Right renal cortex interstitium (tissue), 3 donors: Measurements from ENCODE around the gene FOCAD. TPM values are rescaled to one million over a fixed set of nuclear protein-coding genes. Genes with fewer than 3 reads are reported as not detected.
"Not testable (repeated sequence)": the region's sequence is repeated elsewhere in the genome, so short reads cannot be mapped to it uniquely, and the experiment has no call there.

Source experiments
- DNase-seq, 3 donors: peaks; one replicate each; pipeline ENCODE4 v3.0.0-alpha.2; 2013; ENCODE audit warnings: low read depth in 3 of 3, low spot score in 2 of 3
- polyA plus RNA-seq, 3 donors: library from polyadenylated mRNA; unstranded; fragments of 120-200 nt; gene quantifications; one replicate each; pipeline ENCODE4 v1.2.1, GENCODE V29; 2013; ENCODE audit not compliant: insufficient read length in 3 of 3

FOCAD gene
- polyA plus RNA-seq, 3 donors, result 34.2 to 38.6 (median 34.5) TPM

DNA sequence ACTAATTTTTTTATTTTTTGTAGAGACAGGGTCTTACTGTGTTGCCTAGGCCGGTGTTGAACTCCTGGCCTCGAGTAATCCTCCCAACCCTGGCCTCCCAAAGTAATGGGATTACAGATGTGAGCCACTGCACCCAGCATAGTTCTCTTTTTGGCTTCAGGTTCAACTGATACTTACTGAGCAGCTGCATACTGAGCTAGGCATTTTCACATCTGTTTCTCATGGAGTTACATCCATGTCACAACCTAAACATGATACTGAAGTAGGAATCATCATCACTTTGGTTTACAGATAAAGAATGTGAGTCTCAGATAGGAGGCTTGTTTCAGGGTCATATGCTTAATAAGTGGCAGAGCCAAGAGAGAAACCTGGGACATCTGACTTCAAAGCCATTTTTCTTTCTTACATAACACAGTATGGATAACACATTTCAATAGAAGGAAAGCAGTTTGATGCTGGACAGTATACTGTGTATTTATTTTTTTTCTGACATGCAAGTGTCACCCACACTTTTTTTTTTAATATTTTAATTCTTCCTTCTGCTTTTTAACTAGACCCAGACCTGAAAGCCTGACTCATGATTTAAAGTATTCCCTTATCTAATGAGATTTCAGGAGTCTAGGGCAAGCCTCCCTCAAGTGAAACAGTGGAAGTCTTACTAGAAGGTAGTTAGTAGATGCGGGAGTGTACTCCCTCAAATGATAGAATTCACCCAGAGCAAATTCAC lies 256.6 kb downstream of the FOCAD start:
- DNase-seq, result no peak

DNA sequence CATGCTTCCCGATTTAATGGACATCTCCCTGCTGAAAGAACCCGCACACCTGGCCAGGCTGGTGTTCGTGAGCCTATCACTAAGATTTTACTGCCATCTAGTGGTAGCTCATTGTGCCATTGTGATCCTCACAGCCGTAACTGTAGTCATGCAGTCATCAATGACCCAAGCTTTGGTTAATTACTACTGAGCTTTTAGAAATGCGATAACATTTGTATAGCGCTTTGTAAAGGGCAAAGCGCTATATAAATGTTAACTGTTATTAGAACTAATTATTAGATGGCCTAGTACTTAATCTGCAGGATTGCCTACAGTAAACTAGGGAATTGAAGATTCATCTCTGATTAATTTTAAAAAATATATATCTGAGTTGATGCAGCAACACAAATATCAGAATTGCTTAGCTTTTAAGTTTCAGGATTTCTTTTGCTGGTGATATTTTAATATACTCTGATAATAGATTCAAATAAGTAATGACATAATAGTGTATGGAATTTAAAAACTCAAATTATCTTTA lies 257.2 kb downstream of the FOCAD start:
- peak; percentile 41 to 52 (median 50) for DNase-seq

DNA sequence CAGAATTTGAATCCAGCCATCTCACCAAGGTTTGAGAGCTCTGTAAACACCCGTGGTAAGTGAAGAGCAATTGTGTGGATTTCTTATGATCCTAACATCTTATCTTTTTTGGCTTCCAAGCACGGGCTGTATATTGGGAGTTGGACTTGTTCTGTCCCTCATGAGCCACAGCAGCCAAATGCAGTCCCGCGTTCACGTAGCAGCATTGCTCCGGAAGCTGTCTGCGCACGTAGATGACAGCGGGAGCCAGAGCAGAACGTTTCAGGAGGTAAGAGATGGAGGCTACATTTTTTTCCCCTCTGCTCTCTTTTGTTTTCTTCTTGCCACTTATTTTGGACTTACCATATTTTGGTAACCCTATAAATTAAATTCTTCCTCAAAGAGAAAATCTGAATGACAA lies 260.4 kb downstream of the FOCAD start:
- DNase-seq, result no peak

DNA sequence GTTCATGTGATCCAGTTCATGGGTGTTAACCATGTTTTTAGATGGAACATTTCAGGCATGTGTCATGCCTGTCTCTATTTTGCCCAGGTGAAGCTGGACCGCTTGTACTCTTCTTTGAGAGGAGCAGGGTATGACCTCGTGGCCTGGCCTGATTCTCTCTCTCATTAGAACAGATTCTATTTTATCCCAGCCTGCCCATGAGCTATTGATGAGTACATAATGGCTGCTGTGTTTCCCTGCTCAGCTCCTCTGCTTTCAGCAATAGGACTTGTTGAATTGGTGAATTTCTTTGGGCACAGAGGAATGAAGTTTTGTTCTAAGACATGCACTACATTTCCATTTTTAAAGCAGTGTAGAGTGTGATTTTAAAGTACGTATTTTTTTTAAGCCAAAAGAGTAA lies 261.2 kb downstream of the FOCAD start:
- no peak for DNase-seq

DNA sequence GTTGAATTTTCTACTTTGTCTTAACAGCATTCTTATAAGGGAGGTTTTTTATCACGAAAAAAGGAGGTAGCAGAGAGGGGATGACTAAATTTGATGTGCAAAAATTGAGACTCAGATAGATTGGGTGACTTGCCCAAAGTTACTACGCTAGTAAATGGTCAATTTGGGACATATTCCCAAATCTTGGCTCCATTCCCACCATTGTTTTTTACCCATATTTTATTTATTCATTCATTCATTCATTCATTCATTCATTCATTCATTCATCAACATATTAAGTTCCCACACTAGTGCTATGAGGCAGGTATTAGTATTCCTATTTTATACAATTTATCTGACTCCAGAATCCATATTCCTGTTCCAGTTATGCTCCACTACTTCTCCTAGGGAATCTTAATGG lies 261.8 kb downstream of the FOCAD start:
- no peak for DNase-seq

DNA sequence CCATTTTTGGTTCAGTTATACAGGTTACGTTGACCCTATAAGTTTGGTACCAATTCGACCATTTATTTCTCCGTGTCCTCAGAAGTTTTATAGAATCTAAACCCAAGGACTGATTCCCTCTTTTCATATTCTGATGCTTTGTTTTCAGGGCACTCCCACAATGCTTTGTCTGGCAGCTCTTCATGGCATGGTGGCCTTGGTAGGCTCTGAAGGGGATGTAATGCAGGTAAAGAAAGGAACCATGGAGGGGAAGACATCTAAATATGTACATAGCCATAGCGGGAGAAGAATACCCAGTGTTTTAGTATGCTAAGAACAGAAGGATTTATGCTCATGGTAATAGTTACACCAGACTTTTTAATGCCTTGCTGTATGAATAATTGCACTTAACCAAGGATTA lies 264.6 kb downstream of the FOCAD start:
- DNase-seq, result no peak

DNA sequence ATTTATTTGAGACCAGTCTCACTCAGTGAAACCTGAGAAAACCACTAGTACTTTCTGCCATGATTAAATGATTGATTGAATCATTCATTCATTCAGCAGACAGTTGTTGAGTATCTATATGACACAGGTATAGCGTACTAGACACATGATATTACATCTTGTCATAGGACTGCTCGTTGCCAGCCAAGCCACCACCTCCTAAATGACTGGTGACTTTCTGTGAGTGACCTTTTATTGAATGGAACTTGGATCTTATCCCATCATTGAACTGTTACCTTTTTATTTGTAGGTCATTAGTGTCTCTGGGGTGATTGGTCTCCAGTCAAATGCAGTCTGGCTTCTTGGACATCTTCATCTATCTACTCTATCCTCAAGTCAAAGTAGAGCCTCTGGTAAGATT lies 266.6 kb downstream of the FOCAD start:
- no peak for DNase-seq

DNA sequence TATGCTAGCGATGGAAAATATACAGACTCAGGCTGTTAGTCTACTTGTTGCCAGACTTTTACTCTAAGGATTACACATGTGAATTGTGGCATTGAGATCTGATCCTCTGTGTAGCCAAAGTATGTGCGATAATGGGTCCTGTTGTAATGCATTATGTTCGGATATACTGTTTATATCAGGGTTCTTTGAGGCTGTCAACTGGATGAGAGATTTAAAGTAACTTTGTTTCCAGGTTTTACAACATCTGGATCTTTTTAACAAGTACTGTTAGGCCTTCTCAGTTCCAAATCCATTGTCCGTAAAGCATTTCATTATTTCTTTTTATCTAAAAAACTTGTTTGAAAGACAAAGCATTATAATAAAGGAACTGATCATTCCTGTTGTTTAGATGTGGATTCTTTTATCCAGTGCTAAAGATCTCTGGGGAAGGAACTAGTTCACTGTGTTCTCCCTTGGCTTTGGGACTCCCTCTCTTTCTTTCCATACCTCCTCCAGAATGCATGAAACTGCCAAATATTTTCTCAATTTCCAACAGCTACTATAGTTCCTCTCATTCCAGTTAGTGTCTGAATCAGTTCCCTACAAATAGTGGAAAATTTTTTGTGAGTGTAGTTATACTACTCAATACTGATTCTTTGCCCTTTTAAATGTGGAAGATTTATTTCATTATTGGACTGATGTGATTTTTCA lies 278.6 kb downstream of the FOCAD start:
- no peak for DNase-seq

DNA sequence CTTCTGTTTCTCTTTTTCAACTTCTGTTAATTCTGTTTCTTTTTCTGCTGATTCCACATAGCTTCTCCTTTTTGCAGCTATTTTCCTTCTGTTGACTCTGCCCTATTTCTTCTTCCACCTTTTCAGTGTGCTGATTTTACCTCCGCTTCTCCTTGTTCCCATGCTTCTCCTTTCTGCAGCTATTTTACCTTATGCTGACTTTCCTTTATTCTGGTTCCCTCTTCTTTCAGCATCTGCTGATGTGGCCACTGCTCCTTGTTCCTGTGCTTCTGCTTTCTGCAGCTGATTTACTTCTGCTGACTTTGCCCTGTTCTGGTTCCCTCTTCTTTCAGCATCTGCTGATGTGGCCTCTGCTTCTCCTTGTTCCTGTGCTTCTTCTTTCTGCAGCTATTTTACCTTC lies 288.6 kb downstream of the FOCAD start:
- DNase-seq, result no peak

DNA sequence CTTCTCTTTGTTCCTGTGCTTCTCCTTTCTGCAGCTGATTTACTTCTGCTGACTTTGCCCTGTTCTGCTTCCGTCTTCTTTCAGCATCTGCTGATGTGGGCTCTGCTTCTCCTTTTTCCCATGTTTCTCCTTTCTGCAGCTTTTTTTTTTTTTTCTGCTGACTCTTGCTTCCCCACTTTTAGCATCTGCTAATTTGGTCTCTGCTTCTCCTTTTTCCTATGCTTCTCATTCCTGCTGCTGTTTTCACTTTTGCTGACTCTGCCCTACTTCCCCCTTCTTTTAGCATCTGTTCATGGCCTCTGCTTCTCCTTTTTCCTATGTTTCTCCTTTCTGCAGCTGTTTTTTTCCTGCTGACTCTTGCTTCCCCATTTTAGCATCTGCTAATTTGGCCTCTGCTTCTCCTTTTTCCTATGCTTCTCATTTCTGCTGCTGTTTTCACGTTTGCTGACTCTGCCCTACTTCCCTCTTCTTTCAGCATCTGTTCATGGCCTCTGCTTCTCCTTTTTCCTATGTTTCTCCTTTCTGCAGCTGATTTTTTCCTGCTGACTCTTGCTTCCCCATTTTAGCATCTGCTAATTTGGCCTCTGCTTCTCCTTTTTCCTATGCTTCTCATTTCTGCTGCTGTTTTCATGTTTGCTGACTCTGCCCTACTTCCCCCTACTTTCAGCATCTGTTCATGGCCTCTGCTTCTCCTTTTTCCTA lies 289.3 kb downstream of the FOCAD start:
- DNase-seq, result not testable (repeated sequence)

DNA sequence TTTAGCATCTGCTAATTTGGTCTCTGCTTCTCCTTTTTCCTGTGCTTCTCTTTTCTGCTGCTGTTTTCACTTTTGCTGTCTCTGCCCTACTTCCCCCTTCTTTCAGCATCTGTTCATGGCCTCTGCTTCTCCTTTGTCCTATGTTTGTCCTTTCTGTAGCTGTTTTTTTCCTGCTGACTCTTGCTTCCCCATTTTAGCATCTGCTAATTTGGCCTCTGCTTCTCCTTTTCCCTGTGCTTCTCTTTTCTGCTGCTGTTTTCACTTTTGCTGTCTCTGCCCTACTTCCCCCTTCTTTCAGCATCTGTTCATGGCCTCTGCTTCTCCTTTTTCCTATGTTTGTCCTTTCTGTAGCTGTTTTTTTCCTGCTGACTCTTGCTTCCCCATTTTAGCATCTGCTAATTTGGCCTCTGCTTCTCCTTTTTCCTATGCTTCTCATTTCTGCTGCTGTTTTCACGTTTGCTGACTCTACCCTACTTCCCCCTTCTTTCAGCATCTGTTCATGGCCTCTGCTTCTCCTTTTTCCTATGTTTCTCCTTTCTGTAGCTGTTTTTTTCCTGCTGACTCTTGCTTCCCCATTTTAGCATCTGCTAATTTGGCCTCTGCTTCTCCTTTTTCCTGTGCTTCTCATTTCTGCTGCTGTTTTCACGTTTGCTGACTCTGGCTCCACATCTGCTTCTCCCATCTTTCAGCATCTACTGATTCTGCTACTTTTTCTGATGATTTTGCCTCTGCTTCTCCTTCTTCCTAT lies 290.3 kb downstream of the FOCAD start:
- not testable (repeated sequence) for DNase-seq

DNA sequence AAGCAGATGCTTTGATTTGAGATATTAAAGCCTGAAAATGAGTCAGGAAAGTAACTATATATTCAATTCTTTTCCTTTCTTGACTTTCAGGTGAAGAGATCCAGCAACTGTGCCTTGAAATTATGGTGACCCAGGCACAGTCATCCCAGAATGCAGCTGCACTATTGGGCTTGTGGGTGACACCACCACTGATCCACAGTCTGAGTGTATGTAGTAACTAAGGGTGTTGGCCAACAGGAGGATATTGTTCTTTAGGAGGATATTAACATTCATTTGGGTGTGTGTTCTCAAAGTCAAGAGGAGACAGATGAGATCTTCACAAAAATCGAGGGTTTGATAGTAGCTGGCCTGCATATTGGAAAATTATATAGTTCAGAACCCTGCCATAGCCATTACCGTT lies 294.2 kb downstream of the FOCAD start:
- no peak for DNase-seq

DNA sequence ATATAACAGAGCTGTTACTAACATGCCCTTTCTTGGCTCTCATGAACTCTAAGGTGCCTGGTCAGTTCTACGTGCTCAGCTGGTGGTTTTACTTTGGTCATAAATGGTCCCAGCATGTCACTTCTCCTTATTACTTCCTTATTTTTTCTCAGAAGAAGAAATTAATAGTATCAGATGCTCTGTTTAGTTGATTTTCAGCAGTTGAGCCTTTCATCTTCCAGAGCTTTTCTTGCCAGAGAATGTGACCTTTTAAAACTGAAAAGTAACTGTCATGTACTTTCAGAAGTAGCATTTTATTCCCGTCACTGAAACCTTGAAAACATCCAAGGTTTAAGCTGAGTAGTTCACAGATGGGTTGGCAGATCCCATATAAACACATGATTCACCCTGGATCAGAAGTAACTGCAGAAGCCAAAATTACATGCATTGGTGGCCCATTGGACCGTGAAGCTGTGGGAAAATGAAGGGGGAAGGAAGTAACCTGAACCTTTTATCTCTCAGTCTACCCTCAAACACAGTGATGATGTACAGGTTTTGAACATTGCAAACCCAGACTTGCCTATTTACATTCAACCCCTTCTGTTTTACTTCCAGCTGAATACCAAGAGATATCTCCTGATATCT lies 296.9 kb downstream of the FOCAD start:
- no peak for DNase-seq

DNA sequence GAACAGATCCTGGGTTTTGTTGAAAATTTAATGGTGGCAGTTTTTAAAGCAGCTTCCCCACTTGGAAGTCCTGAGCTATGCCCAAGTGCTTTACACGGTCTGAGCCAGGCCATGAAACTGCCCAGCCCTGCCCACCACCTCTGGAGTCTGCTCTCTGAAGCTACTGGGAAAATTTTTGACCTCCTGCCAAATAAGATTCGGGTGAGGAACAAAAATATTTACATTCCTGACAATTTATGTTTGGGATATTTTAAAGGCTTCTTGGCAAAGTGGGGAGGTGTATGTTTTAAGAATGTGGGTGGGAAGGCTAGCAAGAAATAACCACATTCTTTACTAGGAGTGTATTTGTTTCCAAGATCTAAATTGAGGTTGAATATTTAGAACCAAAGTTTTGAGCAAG lies 297.4 kb downstream of the FOCAD start:
- no peak for DNase-seq

DNA sequence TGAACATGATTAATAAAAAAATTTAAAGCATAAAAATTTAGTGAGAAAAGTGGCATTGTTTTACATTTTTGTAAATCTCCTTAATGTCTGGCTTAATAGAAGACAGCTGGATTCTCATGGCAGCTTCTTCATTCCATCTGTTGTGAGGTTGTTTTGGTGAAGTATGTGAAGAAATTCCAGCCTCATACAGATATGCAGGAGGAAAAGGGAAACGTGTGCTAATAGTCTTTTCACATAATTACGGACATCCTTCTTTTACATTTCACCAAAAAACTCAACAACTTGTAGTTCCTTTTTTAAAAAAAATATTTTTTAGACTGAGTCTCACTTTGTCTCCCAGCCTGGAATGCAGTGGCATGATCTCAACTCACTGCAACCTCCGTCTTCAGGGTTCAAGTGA lies 300.4 kb downstream of the FOCAD start:
- no peak for DNase-seq

DNA sequence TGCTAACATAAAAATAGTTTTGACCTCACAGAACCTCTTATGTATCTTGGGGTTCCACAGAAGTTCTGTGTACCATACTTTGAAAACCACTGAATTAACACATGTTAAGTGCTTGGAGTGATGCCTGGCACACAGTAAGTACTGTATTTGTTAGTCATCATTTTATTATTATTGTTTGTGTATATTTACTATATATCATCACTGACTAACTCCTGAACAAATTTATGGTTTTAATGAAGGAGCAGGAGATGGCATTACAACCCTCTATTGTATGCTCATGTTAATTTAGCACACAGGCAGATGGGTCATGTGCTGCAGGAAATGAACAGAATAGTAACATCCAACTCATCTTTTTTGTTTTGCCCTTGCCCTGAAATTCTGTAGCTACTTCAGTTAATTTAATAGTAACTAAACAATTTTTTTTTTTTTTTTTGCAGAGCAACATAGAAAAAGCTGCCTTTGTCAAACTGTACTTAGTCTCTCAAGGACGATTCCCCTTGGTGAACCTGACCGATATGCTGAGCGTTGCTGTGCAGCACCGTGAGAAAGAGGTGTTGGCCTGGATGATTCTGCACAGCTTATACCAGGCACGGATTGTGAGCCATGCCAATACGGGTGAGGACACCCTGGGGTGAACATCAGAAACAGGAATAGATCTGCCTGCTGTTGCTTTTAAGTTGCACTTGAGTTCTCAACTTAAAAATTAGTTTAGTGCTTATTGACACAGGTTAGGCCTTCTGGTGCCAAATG lies 302.0 kb downstream of the FOCAD start:
- DNase-seq, result no peak

DNA sequence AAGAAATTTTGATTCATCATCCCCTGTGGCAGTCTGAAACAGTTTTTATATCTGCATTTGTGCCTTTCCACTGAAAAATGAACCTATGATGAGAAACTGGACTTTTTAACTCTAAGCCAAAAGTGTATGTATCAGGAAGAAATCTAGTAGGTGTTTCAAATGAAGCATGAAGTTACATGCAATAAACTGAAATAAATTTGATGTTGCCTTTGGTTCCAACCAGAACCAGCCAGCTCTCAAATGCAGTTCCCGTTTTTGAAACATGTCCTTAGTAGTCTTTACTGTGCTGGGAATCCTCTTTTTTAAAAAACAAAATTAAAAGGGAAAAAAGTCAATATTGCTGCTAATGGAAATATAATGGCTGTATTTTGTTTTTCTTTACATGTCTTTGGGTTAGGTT lies 303.5 kb downstream of the FOCAD start:
- no peak for DNase-seq

DNA sequence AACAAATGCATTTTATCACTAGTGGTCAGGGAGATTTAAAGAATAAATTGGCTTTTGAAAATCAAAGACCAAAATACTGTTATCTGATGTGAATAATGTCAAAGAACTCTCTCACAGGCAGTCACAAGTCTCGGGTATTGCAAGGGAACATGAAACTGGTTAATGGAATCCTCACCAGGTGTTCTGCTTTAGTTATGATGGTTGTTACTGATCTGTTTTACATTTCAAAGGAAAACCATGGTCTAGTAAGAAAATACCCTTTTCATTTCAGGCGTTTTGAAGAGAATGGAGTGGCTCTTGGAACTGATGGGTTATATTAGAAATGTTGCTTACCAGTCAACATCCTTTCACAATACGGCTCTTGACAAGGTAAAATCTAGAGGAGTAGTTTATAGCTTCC lies 304.0 kb downstream of the FOCAD start:
- no peak for DNase-seq

DNA sequence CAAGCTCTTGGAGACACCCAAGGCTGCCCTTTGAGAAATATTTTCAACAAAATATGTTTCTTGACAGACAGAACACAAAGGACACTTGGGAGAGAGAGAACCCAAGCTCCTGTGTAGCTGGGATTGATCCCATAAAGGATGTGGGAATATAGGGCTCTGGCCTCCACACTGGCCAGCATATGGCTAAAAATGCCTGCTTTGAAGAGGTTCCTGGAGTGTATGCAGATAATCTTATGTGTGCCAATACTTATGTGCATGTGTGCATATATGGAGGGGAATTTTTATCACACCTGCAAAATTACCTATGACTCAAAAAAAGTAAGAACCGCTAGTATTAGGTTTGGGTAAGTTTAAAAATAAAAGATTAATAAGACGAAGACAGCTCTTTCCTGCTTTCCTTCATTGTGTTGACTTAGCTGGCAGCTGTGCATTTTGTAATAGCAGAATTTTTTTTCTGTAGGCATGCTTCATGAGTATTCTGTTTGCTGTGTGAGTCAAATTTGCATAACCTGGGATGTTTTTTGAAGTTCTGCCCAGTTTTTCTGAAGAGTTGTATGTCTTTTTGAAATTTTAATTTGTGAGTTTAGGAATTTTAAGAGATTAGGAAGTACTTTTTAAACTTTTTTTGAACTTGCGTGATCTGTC lies 304.7 kb downstream of the FOCAD start:
- DNase-seq, result no peak
